ENCODE results near the gene ZKSCAN1.

The ZKSCAN1 gene

DNA sequence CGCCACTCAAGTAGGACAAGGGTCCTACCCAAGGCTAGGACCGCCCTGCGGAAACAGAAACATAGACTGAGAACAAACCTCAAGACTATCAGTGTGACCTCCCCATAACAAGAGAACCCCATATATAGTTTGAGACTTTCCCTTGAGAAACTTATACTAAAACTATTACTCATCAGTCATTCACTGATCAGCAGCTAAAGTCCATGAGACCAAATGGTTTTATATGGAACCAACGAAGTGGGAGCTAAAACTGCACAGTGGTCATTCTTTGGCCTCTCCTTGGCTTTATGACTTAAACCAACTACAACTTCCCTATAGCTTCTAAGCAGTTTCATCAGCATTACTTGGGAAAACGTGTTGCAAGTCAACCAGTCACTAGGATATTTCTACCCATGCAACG lies 20.5 kb downstream of the ZKSCAN1 start:
- Mint-ChIP-seq H3K9me3 (no peaks in the 10 kb centered on the region), H3K27me3 (no peaks in the 10 kb centered on the region), H3K27ac (no peak overlapping the region), H3K4me1 (peaks cover 3% of the 10 kb centered on the region), H3K4me3 (no peak overlapping the region), H3K36me3 (peaks cover 24% of the 10 kb centered on the region)
- no peak for ATAC-seq (ENCODE audit: low read depth)
- DNase-seq (ENCODE audit: low spot score in 2 of 2) = no peak

DNA sequence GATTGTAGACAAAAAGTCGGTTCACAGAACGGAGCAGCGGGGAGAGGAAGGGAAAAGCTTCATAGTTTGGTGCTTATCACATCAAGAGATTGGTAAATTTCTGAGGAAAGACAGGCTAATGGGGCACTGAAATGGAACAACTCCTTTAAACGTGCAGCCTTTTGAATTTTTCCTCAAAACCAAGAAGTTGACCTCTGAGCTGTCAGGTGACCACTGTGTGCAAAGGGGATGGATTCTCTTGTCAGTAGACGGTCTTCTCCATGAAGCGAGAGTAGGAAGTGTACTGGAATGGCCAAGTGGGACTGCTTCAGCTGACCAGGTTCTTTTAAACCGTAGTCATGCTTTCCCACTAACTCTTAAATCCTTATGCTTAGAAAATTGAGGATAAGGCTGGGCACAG lies 22.9 kb downstream of the ZKSCAN1 start:
- no peaks in the 10 kb centered on the region for H3K27me3 Mint-ChIP-seq
- peaks cover 3% of the 10 kb centered on the region for H3K4me1 Mint-ChIP-seq
- DNase-seq (ENCODE audit: low spot score in 2 of 2) (no peak), ATAC-seq (ENCODE audit: low read depth) (no peak)
- H3K27ac Mint-ChIP-seq = no peak overlapping the region
- peaks cover 13% of the 10 kb centered on the region for H3K36me3 Mint-ChIP-seq
- H3K4me3 Mint-ChIP-seq = no peak overlapping the region
- H3K9me3 Mint-ChIP-seq = no peaks in the 10 kb centered on the region

DNA sequence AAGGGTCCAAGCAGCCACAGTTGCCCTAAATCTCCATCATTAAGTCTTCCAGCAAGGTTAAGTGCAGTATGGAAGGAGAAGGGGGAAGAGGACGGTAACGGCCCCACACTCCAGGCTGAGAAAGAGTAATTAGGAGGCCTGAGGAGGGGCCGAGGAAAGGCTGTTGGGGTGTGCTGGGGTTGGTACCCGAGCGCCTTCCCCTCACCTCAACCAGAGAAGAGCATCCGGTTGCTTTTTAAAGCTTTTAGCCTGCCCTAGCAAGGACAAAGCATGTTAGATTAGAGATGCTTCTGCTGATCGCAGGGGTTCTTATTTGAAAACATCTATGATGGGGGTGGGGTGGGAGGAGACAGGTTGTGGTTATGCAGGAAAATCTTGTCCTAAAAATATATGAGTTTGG lies 25.2 kb downstream of the ZKSCAN1 start:
- peaks cover 2% of the 10 kb centered on the region for H3K36me3 Mint-ChIP-seq
- H3K27me3 Mint-ChIP-seq = no peaks in the 10 kb centered on the region
- DNase-seq (ENCODE audit: low spot score in 2 of 2) = no peak
- no peak for ATAC-seq (ENCODE audit: low read depth)
- no peak overlapping the region for H3K4me3 Mint-ChIP-seq
- peaks cover 7% of the 10 kb centered on the region for H3K4me1 Mint-ChIP-seq
- no peaks in the 10 kb centered on the region for H3K9me3 Mint-ChIP-seq
- H3K27ac Mint-ChIP-seq = no peak overlapping the region

DNA sequence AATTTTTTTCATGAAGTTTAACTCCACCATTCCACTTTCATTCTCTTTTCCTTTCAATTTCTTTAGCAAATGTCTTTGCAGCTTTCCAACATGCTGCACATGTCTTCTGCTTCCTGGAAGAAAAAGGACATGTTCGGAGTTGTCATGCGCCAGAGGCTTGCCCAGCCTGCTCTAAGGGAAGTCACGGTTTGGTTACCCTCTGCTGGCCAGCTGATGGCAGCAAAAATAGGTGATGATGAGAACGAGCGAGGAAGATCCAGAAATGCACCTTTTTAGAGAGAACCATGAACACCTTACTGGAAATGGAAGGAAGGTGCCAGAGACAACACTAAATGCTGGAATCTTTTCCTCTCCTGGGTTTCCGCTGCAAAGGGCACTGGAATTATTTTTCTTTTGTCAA lies 29.3 kb downstream of the ZKSCAN1 start:
- Mint-ChIP-seq H3K4me1 (peaks cover 7% of the 10 kb centered on the region), H3K36me3 (no peaks in the 10 kb centered on the region), H3K27ac (no peak overlapping the region), H3K4me3 (peak overlapping the region; percentile 63), H3K27me3 (no peaks in the 10 kb centered on the region), H3K9me3 (no peaks in the 10 kb centered on the region)
- DNase-seq (ENCODE audit: low spot score in 2 of 2) = peak in 1 of 2 donors; percentile 24
- ATAC-seq (ENCODE audit: low read depth) = peak; percentile 44

DNA sequence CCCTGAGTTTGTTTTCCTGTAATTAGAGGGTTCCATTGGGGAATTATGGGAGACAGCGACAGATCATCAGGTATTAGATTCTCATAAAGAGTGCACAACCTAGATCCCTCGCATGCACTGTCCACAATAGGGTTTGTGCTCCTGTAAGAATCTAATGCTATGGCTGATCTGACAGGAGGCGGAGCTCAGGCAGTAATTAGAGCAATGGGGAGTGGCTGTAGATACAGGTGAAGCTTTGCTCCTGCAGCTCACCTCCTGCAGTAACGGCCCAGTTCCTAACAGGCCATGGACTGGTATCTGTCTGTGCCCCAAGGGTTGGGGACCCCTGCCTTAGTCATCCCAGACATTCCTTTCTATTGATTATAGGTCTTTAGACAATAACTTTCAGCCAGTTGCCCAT lies 33.3 kb downstream of the ZKSCAN1 start:
- DNase-seq (ENCODE audit: low spot score in 2 of 2) (no peak), ATAC-seq (ENCODE audit: low read depth) (no peak)
- no peaks in the 10 kb centered on the region for H3K27me3 Mint-ChIP-seq
- peaks cover 16% of the 10 kb centered on the region for H3K4me1 Mint-ChIP-seq
- H3K27ac Mint-ChIP-seq = peak overlapping the region; percentile 96
- H3K9me3 Mint-ChIP-seq = no peaks in the 10 kb centered on the region
- peak overlapping the region; percentile 45 for H3K4me3 Mint-ChIP-seq
- H3K36me3 Mint-ChIP-seq = no peaks in the 10 kb centered on the region

DNA sequence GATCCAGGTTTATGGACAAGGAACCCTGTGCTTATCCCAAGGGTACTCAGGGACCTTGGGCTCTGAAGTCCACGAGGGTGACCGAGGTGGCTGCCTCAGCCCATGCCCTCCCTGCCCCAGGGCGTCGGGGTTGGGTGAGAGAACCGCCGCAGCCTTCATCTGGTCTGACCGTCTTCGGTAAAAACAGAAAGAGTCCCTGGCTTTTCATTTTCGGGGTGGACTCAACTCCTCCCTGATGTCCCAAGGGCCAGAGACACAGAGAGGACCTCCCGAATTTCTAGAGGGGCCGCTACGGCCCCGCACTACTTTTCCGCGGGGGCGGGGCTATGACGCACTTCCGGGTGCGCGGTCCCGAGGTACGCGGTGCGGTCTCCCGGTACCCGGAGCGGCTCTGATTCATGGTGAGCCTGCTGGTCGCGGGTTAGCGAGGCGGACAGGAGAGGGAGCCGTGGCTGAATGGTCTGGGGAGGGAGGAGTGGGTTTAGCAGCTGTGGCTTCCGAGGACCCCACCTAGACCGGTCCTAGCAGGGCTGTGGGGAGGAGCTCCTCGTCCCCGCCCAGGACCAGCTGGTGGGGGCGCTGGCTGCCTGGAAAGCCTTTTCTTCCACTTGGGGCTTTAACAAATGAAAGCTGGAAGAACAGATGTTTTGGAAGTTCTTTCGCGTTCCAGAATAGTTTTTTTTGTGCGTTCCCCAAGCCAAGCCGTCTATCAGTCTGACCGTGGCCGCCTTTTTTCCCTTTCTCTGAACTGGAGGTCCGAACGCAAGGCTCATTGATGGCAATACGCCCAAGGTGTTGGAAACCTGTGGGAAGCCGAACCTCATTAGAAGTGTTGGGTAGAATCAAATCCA lies 34.3 kb downstream of the ZKSCAN1 start, which contains the start of gene ZSCAN21:
ZSCAN21 (plus strand) TSS at position 334 of the 851 bp plus-strand sequence. CDS start 7,233 bp downstream, outside the sequence.
- DNase-seq (ENCODE audit: low spot score in 2 of 2) (peak; percentile 78 to 86), ATAC-seq (ENCODE audit: low read depth) (peak; percentile 90)
- Mint-ChIP-seq H3K36me3 (no peaks in the 10 kb centered on the region), H3K27ac (peak within 1 kb of the TSS; percentile 96), H3K4me1 (peaks cover 15% of the 10 kb centered on the region), H3K4me3 (peak within 1 kb of the TSS; percentile 94), H3K9me3 (no peaks in the 10 kb centered on the region), H3K27me3 (no peaks in the 10 kb centered on the region)

DNA sequence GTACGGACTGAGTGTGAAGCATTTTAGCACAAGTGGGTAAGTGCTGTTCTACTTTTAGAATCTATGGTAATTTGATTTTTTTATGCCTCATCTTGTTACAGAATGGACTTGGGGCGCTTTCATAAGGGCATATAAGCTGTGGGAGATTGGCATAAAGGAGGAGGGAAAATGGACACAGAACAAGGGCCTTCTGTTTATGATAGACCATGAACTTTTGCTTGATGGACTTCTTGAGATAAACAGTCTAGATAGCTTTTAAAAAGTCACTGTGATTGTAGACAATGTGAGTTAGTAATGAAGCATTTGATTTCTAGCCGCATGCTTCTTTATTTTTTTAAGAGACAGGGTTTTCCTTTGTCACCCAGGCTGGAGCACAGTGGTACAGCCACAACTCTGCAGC lies 36.2 kb downstream of the ZKSCAN1 start:
- Mint-ChIP-seq H3K27ac (no peak overlapping the region), H3K4me3 (peak overlapping the region; percentile 28)
- DNase-seq (ENCODE audit: low spot score in 2 of 2) = no peak

DNA sequence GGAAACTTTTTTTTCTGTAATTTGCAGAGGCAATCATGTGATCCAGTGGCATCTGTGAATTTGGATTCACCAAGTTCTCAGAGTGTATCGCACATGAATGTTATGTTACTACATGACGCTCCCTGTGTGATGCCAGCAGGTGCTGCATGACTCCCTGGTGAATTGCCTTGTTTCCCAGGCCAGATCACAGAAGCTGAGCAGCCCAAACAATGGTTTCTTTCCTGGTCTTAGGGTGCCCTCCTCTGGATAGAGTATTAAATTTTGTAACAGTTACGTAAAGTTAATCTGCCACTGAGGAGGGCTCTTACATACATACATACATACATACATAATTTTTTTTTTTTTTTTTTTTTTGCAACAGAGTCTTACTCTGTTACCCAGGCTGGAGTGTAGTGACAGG lies 37.8 kb downstream of the ZKSCAN1 start:
- no peak for ATAC-seq (ENCODE audit: low read depth)
- no peaks in the 10 kb centered on the region for H3K9me3 Mint-ChIP-seq
- H3K27ac Mint-ChIP-seq = no peak overlapping the region

More for the DNA sequence above, 36.2 kb downstream of the ZKSCAN1 start:
- peaks cover 13% of the 10 kb centered on the region for H3K4me1 Mint-ChIP-seq
- no peak for ATAC-seq (ENCODE audit: low read depth)
- no peaks in the 10 kb centered on the region for H3K27me3 Mint-ChIP-seq
- no peaks in the 10 kb centered on the region for H3K9me3 Mint-ChIP-seq
- H3K36me3 Mint-ChIP-seq = no peaks in the 10 kb centered on the region

DNA sequence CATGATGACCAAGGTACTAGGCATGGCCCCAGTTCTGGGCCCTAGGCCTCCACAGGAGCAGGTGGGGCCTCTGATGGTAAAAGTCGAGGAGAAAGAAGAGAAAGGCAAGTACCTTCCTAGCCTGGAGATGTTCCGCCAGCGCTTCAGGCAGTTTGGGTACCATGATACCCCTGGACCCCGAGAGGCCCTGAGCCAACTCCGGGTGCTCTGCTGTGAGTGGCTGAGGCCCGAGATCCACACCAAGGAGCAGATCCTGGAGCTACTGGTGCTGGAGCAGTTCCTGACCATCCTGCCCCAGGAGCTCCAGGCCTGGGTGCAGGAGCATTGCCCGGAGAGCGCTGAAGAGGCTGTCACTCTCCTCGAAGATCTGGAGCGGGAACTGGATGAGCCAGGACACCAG lies 41.6 kb downstream of the ZKSCAN1 start:
- Mint-ChIP-seq H3K27me3 (no peaks in the 10 kb centered on the region), H3K4me1 (peaks cover 10% of the 10 kb centered on the region), H3K9me3 (no peaks in the 10 kb centered on the region), H3K36me3 (peaks cover 7% of the 10 kb centered on the region), H3K4me3 (no peak overlapping the region), H3K27ac (no peak overlapping the region)
- no peak for DNase-seq (ENCODE audit: low spot score in 2 of 2)
- ATAC-seq (ENCODE audit: low read depth) = no peak

More for the DNA sequence above, 37.8 kb downstream of the ZKSCAN1 start:
- Mint-ChIP-seq H3K4me1 (peaks cover 15% of the 10 kb centered on the region), H3K4me3 (no peak overlapping the region), H3K27me3 (no peaks in the 10 kb centered on the region), H3K36me3 (peaks cover 1% of the 10 kb centered on the region)
- no peak for DNase-seq (ENCODE audit: low spot score in 2 of 2)

DNA sequence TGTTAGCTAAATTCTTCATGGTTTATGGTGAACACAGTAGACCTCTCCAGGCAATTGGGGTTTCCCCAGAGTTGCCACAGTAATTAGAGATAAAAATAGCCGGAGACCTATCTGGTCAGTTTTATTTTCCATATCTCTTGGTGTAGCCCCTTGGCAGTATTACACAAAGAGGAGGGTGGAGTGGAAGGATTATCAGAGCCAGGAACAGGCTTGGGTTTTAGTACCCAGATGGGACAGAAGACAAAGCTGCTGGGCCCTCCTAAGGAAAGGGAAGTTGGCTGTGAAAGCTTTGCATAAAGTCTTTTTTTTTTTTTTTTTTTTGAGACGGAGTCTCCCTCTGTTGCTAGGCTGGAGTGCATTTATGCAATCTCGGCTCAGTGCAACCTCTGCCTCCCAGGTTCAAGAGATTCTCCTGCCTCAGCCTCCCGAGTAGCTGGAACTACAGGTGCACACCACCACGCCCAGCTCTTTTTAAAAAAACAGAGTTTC lies 43.9 kb downstream of the ZKSCAN1 start:
- Mint-ChIP-seq H3K4me1 (peaks cover 7% of the 10 kb centered on the region), H3K9me3 (no peaks in the 10 kb centered on the region), H3K27ac (peak overlapping the region; percentile 67), H3K4me3 (no peak overlapping the region), H3K36me3 (peaks cover 10% of the 10 kb centered on the region), H3K27me3 (no peaks in the 10 kb centered on the region)
- DNase-seq (ENCODE audit: low spot score in 2 of 2) (no peak), ATAC-seq (ENCODE audit: low read depth) (peak; percentile 91)

DNA sequence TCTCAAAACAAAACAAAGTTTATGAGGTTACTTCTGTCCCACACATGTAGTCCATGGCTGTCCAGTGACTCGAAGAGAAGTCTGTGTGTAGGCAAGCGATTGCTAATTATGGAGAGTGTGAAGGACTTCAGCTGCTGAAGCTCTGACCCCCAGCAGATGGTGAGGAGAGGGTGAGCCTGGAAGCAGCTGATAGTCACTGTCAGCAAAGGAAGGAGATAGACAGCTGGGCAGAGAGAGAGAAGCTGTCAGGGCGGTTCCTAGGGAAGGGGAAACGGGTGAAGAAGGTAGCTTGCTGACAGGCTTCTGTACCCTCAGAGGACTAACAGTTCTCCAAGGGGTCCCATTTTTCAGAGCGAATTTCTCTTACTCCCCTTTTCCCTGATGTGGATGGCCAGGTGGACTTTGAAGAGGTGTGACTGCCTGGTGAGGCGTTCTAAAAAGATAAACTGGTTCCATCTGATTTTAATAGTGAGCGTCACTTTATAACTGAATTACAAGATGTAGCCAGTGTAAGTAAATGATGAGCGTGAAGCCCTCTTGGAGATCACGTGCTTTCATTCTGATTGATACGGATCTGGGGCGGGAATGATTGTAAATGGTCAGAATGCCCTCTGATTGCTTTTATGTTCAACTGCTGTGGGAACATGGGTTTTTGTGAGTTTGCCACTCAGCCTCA lies 46.3 kb downstream of the ZKSCAN1 start:
- no peak for ATAC-seq (ENCODE audit: low read depth)
- DNase-seq (ENCODE audit: low spot score in 2 of 2) = no peak
- Mint-ChIP-seq H3K4me1 (peaks cover 7% of the 10 kb centered on the region), H3K27me3 (no peaks in the 10 kb centered on the region), H3K27ac (no peak overlapping the region), H3K36me3 (peaks cover 10% of the 10 kb centered on the region), H3K4me3 (no peak overlapping the region), H3K9me3 (no peaks in the 10 kb centered on the region)

DNA sequence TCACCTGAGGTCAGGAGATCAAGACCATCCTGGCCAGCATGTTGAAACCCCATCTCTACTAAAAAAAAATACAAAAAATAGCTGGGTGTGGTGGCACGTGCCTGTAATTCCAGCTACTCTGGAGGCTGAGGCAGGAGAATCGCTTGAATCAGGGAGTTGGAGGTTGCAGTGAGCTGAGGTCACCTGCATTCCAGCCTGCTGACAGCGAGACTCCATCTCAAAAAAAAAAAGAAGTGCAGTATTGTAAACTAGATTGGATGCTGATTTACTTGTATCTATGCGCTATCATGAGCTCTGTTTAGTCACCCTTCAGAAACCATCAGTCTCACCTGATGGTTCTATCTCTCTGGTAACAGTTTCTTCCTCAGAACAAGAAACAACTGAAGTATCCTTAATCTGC lies 48.0 kb downstream of the ZKSCAN1 start:
- no peak overlapping the region for H3K27ac Mint-ChIP-seq
- peaks cover 5% of the 10 kb centered on the region for H3K4me1 Mint-ChIP-seq
- H3K9me3 Mint-ChIP-seq = no peaks in the 10 kb centered on the region
- H3K27me3 Mint-ChIP-seq = no peaks in the 10 kb centered on the region
- DNase-seq (ENCODE audit: low spot score in 2 of 2) (no peak), ATAC-seq (ENCODE audit: low read depth) (no peak)
- no peak overlapping the region for H3K4me3 Mint-ChIP-seq
- H3K36me3 Mint-ChIP-seq = peaks cover 11% of the 10 kb centered on the region

DNA sequence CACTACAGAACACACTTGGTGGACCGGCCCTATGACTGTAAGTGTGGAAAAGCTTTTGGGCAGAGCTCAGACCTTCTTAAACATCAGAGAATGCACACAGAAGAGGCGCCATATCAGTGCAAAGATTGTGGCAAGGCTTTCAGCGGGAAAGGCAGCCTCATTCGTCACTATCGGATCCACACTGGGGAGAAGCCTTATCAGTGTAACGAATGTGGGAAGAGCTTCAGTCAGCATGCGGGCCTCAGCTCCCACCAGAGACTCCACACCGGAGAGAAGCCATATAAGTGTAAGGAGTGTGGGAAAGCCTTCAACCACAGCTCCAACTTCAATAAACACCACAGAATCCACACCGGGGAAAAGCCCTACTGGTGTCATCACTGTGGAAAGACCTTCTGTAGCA lies 48.8 kb downstream of the ZKSCAN1 start:
- Mint-ChIP-seq H3K4me1 (peaks cover 3% of the 10 kb centered on the region), H3K27me3 (no peaks in the 10 kb centered on the region), H3K36me3 (peaks cover 11% of the 10 kb centered on the region), H3K4me3 (no peak overlapping the region), H3K9me3 (no peaks in the 10 kb centered on the region), H3K27ac (no peak overlapping the region)
- ATAC-seq (ENCODE audit: low read depth) (no peak), DNase-seq (ENCODE audit: low spot score in 2 of 2) (no peak)

DNA sequence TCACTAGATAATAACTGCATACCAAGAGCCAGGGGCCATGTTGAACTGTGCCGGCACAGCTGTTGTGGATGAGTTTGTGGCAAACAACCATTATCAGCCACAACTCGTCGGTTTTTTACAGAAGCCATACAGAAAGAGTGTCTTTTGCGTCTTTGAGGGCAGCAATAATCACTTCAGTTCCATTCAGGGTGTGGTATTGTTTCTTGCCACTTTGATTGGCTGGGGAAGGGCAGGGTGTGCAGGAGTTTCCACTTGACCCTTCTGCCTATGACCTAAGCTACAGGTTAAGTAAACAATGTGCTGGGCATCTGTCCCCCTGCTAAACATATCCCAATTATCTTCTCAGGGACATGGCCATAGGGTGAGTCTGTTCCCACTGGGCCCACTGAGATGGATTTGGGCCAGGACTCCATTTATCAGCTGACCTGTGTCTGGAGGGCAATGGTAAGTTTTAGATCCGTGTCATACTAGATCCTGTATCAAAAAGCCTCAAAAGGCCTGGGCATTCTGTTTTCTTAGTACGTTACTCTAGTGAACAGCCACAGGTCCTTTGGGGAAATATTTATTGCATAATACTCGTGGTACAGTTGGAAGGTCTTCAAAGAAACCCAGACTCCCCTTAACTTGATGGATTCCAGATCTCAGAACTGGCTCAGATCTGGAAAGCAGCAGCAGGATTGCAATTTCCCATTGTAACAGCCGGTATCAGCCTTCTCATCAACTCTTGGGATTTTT lies 50.2 kb downstream of the ZKSCAN1 start:
- Mint-ChIP-seq H3K27me3 (no peaks in the 10 kb centered on the region), H3K27ac (no peak overlapping the region), H3K9me3 (no peaks in the 10 kb centered on the region), H3K36me3 (peaks cover 18% of the 10 kb centered on the region), H3K4me1 (no peaks in the 10 kb centered on the region), H3K4me3 (no peak overlapping the region)
- DNase-seq (ENCODE audit: low spot score in 2 of 2) (no peak), ATAC-seq (ENCODE audit: low read depth) (no peak)
